T47D (cell line): ENCODE results near the gene DMD.

Experiments used
- DNase-seq, 2 experiments: peaks; one replicate each; pipeline versions ENCODE4 v3.0.0 to v3.0.0-alpha.2; 2011 to 2012; ENCODE audit warnings: low read depth in 1 of 2, low spot score in 1 of 2
- JUND ChIP-seq: IDR thresholded peaks from 2 replicates; pipeline ENCODE4 v1.6.1; 2012; ENCODE audit warnings: low read depth
- in situ Hi-C: cut with HindIII; loops from 2 replicates; pipeline ENCODE4 v1.10.0; 2016; ENCODE audit warnings: low sequenced_read_pairs, low pct_unique_long_range_greater_than_20kb

Gene DMD

DNA sequence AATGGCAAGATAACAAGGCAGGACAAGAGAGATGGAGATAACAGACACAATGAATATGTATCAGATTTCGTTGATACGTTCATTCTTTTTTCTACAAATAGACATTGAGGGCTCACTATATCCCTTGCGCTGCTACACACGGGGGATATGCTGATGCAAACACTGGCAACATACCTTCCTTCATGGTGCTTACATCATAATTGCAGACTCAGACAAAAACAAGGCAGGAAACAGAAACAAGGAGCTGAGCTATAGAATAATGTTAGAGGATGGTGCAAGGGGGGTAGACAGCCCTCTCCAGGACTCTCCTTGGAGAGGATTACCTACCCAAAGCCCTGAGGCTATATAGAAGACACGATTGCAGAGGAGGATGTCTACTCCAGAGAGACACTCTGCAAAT is 1069.5 kb downstream of the DMD start:
- TF ChIP-seq JUND = no peak
- DNase-seq = no peak
- in situ Hi-C loops = no loop called here

GRCh38 chrX:32139476-32139875 is 1071.9 kb downstream of the DMD start:
- no peak for DNase-seq
- in situ Hi-C loops = no loop called here
- TF ChIP-seq JUND = no peak

DNA sequence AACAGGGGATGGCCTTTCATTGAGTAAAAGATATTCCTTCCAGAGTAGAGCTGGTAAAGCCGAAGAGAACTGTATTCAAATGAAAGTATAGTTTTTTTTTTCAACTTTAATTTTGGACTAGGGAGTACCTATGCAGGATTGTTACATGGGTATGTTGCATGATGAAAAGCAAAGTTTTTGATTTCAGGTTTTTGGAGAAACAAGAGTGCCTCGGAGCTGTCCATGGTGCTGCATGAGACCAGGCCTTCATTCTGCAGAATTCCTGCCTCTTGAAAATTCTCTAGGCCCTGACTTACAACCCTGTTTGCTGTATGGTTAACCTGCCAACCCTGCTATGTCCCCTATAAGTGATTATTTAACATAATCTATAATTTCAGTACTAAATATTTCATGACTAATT is 1073.8 kb downstream of the DMD start:
- DNase-seq = peak in 1 of 2 experiments; percentile 47
- in situ Hi-C loops = no loop called here
- TF ChIP-seq JUND = no peak

GRCh38 chrX:32126997-32127396 is 1084.4 kb downstream of the DMD start:
- no peak for DNase-seq
- in situ Hi-C loops = no loop called here
- no peak for TF ChIP-seq JUND

GRCh38 chrX:32118832-32119231 is 1092.5 kb downstream of the DMD start:
- no peak for TF ChIP-seq JUND
- in situ Hi-C loops = no loop called here
- DNase-seq = no peak

DNA sequence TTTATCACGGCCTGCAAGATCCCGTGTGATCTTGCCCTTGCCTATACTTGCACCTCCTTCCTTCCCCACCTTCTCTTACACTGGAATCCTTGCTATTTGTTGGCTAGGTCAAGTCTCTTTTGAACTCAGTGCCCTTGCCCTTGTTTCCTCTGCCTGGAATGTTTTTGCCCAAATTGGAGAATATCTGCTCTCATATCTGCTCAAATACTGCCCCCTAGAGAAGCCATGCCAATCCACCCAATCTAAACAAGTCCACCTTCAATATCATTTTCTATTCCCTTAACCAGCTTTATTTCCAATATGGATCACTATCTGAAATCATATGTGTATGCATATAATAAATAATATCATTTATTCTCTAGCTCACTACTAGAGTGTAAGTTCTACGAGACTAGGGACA is 1095.3 kb downstream of the DMD start:
- DNase-seq = no peak
- no peak for TF ChIP-seq JUND
- in situ Hi-C loops = no loop called here

GRCh38 chrX:32087663-32088062 is 1123.7 kb downstream of the DMD start:
- in situ Hi-C loops = no loop called here
- no peak for TF ChIP-seq JUND
- no peak for DNase-seq

GRCh38 chrX:32084757-32085156 is 1126.6 kb downstream of the DMD start:
- in situ Hi-C loops = no loop called here
- TF ChIP-seq JUND = no peak
- no peak for DNase-seq

- DNase-seq = no peak
- TF ChIP-seq JUND = no peak
- in situ Hi-C loops = no loop called here
Observed at GRCh38 chrX:32048285-32048684, 1163.1 kb downstream of the DMD start.

GRCh38 chrX:32045149-32045548 is 1166.2 kb downstream of the DMD start:
- TF ChIP-seq JUND = no peak
- in situ Hi-C loops = no loop called here
- DNase-seq = no peak

GRCh38 chrX:32041181-32041580 is 1170.2 kb downstream of the DMD start:
- no peak for TF ChIP-seq JUND
- DNase-seq = no peak
- in situ Hi-C loops = no loop called here

DNA sequence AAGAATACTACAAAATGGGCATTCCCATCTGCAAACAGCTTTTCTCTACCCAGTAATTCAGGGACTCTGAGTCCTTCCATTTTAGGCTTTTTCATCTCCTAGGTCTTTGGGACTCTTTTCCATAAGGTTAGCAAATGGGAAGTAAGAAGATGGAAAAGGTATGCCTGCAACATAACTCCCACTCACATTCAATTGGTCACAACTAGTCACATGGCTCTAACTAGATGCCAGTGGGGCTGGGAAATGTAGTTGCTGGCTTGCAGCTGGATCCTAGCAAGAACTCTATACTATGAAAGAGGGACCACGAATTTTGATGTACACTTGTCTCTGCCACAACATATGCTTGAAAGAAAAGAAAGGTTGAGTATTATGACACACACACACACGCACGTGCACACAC is 1184.6 kb downstream of the DMD start:
- in situ Hi-C loops = no loop called here
- peak in 1 of 2 experiments; percentile 4 for DNase-seq
- TF ChIP-seq JUND = no peak

- DNase-seq = no peak
- TF ChIP-seq JUND = no peak
- in situ Hi-C loops = no loop called here
Observed at GRCh38 chrX:32024072-32024471, 1187.3 kb downstream of the DMD start.

DNA sequence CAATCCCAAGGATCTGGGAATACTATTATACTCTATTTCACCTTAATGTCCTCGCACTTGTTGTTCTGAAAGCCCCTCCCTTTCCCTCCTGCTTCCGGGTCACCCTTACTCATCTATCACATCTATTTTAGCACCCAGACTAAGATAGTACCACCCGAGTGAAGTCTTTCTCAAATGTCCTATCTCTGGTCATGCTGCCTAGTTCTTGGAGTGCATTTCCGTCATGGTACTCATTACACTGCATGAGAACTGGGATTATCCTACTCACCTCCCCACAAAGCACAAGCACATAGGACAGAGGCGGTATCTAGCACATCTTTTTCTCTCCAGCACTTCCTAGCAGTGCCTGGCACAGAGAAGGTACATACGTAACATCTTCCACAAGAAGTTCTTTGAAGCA is 1195.2 kb downstream of the DMD start:
- TF ChIP-seq JUND = no peak
- in situ Hi-C loops = no loop called here
- no peak for DNase-seq
